PC-3 (cell line): Measurements from ENCODE around the gene SLC6A3.

Source experiments
- EZH2 ChIP-seq: fragments of 300-600 bp; sonication (generic); IDR thresholded peaks from one replicate; pipeline ENCODE4 v1.6.1; 2017; ENCODE audit warnings: antibody characterized with exemption, mild to moderate bottlenecking, low read length; ENCODE audit not compliant: unreplicated experiment
- TF ChIP-seq, protein P1 (sequence below): fragments of 300-600 bp; sonication (generic); conservative IDR thresholded peaks from 2 replicates; pipeline ENCODE4 v1.5.1; 2017; ENCODE audit warnings: antibody characterized with exemption, low read depth, mild to moderate bottlenecking, low read length

GRCh38 chr5:1401536-1402138, 43.6 kb downstream of the SLC6A3 start:
- TF ChIP-seq, protein P1, sequence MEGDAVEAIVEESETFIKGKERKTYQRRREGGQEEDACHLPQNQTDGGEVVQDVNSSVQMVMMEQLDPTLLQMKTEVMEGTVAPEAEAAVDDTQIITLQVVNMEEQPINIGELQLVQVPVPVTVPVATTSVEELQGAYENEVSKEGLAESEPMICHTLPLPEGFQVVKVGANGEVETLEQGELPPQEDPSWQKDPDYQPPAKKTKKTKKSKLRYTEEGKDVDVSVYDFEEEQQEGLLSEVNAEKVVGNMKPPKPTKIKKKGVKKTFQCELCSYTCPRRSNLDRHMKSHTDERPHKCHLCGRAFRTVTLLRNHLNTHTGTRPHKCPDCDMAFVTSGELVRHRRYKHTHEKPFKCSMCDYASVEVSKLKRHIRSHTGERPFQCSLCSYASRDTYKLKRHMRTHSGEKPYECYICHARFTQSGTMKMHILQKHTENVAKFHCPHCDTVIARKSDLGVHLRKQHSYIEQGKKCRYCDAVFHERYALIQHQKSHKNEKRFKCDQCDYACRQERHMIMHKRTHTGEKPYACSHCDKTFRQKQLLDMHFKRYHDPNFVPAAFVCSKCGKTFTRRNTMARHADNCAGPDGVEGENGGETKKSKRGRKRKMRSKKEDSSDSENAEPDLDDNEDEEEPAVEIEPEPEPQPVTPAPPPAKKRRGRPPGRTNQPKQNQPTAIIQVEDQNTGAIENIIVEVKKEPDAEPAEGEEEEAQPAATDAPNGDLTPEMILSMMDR, result no peak
- no peak for TF ChIP-seq EZH2
